Fibroblast of skin of abdomen (primary cell): ENCODE measurements around the gene ADCYAP1. TPM values are rescaled to one million over a fixed set of nuclear protein-coding genes. Genes with fewer than 3 reads are reported as not detected.
A peak's percentile ranks its signal among the peaks of the same experiment; 100 is the strongest.
"Not testable (repeated sequence)": the region's sequence is repeated elsewhere in the genome, so short reads cannot be mapped to it uniquely, and the experiment has no call there.

ENCODE experiments used
- DNase-seq: peaks from one replicate; pipeline ENCODE4 v3.0.0-alpha.2; 2013
- polyA plus RNA-seq, 2 experiments: library from polyadenylated mRNA; unstranded; fragments of 120-200 nt; gene quantifications; one replicate each; pipeline ENCODE4 v1.2.1, GENCODE V29; 2013; ENCODE audit not compliant: insufficient read length in 2 of 2

Gene ADCYAP1
- polyA plus RNA-seq (2013, experiment 1 of 2; ENCODE audit: insufficient read length): 0.13 TPM
- 0.16 TPM for polyA plus RNA-seq (2013, experiment 2 of 2; ENCODE audit: insufficient read length)

- no peak for DNase-seq
Observed at GRCh38 chr18:904218-905090, at the start of gene ADCYAP1. Gene ADCYAP1, plus strand, starts transcription at chr18:904871. Its CDS starts 516 bp downstream, at chr18:905387.

GRCh38 chr18:857986-858385 is 46.7 kb upstream of the ADCYAP1 start:
- DNase-seq: peak; percentile 20

- DNase-seq: peak; percentile 69
Observed at GRCh38 chr18:864872-865273, 39.8 kb upstream of the ADCYAP1 start.

- no peak for DNase-seq
Observed at GRCh38 chr18:867257-867656, 37.4 kb upstream of the ADCYAP1 start.

- DNase-seq: not testable (repeated sequence)
Observed at GRCh38 chr18:873426-873825, 31.2 kb upstream of the ADCYAP1 start.

GRCh38 chr18:875912-876311 is 28.8 kb upstream of the ADCYAP1 start:
- DNase-seq: no peak

GRCh38 chr18:877238-877637 is 27.4 kb upstream of the ADCYAP1 start:
- no peak for DNase-seq

GRCh38 chr18:886076-886475 is 18.6 kb upstream of the ADCYAP1 start:
- no peak for DNase-seq

- DNase-seq: no peak
Observed at GRCh38 chr18:887716-888115, 17.0 kb upstream of the ADCYAP1 start.

- no peak for DNase-seq
Observed at GRCh38 chr18:892316-892715, 12.4 kb upstream of the ADCYAP1 start.

GRCh38 chr18:896315-896714 is 8.4 kb upstream of the ADCYAP1 start:
- DNase-seq: no peak

- DNase-seq: no peak
Observed at GRCh38 chr18:901761-902160, 2.9 kb upstream of the ADCYAP1 start.

GRCh38 chr18:902229-902628 is 2.4 kb upstream of the ADCYAP1 start:
- DNase-seq: peak; percentile 11

GRCh38 chr18:903701-904100 is 970 bp upstream of the ADCYAP1 start:
- peak; percentile 51 for DNase-seq

- DNase-seq: no peak
Observed at GRCh38 chr18:905307-905947, 756 bp downstream of the ADCYAP1 start.

GRCh38 chr18:905948-906415 is 1.3 kb downstream of the ADCYAP1 start:
- DNase-seq: no peak

- DNase-seq: no peak
Observed at GRCh38 chr18:906416-907114, 1.9 kb downstream of the ADCYAP1 start.

- DNase-seq: no peak
Observed at GRCh38 chr18:907115-907884, 2.6 kb downstream of the ADCYAP1 start.

GRCh38 chr18:907885-908757 is 3.5 kb downstream of the ADCYAP1 start:
- DNase-seq: no peak

GRCh38 chr18:908758-909724 is 4.4 kb downstream of the ADCYAP1 start:
- no peak for DNase-seq
